Measurements from ENCODE around the gene STAM. TPM values are rescaled to one million over a fixed set of nuclear protein-coding genes. Genes with fewer than 3 reads are reported as not detected.
A peak's percentile ranks its signal among the peaks of the same experiment; 100 is the strongest.

Gene STAM
- 10 to 100 TPM; 18.6 to 42.7 (median 25.7) TPM for total RNA-seq
- total RNA-seq (2013), result 25.3 TPM
- 24.4 to 74.1 (median 40.4) reads per million in 29 experiments for total RNA-seq

GRCh38 chr10:17643755-17644484, at the start of gene STAM:
Gene STAM, plus strand, starts transcription at chr10:17644151. Its CDS starts 189 bp downstream, at chr10:17644340.
- H3K4me1 ChIP-seq (ENCODE audit: control insufficient read depth in 1 of 2, extremely low read depth in 1 of 2, insufficient read depth in 2 of 2, low read length in 2 of 2), result peaks cover 27 to 28% of the 10 kb centered on the region in 2 experiments
- ChIA-PET CTCF (interaction anchor here (0.6 to 2.0 kb wide), 9 partner anchors 19 to 215 kb away, joined by 3 to 5 read pairs (median 4); no protein-coding TSS in a partner anchor), POLR2A (interaction anchor here (0.5 to 2.1 kb wide), 14 partner anchors 8 to 831 kb away, joined by 3 to 13 read pairs (median 3); no protein-coding TSS in a partner anchor)
- H3K9me3 ChIP-seq, result no peaks in the 10 kb centered on the region
- no peaks in the 10 kb centered on the region for H3K36me3 ChIP-seq (ENCODE audit: control insufficient read depth in 2 of 2, extremely low read depth in 1 of 2, insufficient read depth in 1 of 2, low read length in 1 of 2)
- H3K9me3 Mint-ChIP-seq, result no peaks in the 10 kb centered on the region
- peak within 1 kb of the TSS; percentile 99 for H3K27ac ChIP-seq (ENCODE audit: low read length)
- DNase-seq (peak; percentile 85 to 95 (median 92)), ATAC-seq (replicated peaks in 1 of 4) (peak; percentile 92)
- peaks cover 15% of the 10 kb centered on the region for H3K36me3 Mint-ChIP-seq
- H3K4me1 Mint-ChIP-seq, result peaks cover 49 to 59% (median 55%) of the 10 kb centered on the region in 3 donors
- H3K27me3 Mint-ChIP-seq, result no peaks in the 10 kb centered on the region
- H3K27me3 ChIP-seq (replicated peaks in 1 of 2; ENCODE audit: control insufficient read depth in 2 of 2, extremely low read depth in 1 of 2, insufficient read depth in 2 of 2, low read length in 1 of 2), result no peaks in the 10 kb centered on the region
- H3K27ac Mint-ChIP-seq, result peak within 1 kb of the TSS; percentile 100
- H3K4me3 Mint-ChIP-seq, result peak within 1 kb of the TSS; percentile 94 to 99 (median 99)
- WGBS (ENCODE audit: insufficient coverage), result under 1% methylated on average over 26 of the region's 37 CpGs
- H3K4me3 ChIP-seq (ENCODE audit: control insufficient read depth in 1 of 2, extremely low read depth in 1 of 2, low read length in 1 of 2), result peak within 1 kb of the TSS; percentile 93 to 97

GRCh38 chr10:17597386-17597785, 46.6 kb upstream of the STAM start:
- H3K4me3 ChIP-seq (ENCODE audit: control insufficient read depth in 1 of 2, extremely low read depth in 1 of 2, low read length in 1 of 2), result no peak overlapping the region
- DNase-seq (no peak), ATAC-seq (replicated peaks in 1 of 4) (no peak)
- CTCF ChIA-PET, result interaction anchor here in 1 of 2 donors (0.8 kb wide), 1 partner anchor 11 kb away, joined by 3 read pairs; no protein-coding TSS in a partner anchor
- Mint-ChIP-seq H3K36me3 (no peaks in the 10 kb centered on the region), H3K9me3 (no peaks in the 10 kb centered on the region), H3K27me3 (no peaks in the 10 kb centered on the region), H3K4me3 (no peak overlapping the region), H3K4me1 (no peaks in the 10 kb centered on the region), H3K27ac (no peak overlapping the region)
- H3K4me1 ChIP-seq (ENCODE audit: control insufficient read depth in 1 of 2, extremely low read depth in 1 of 2, insufficient read depth in 2 of 2, low read length in 2 of 2), result no peaks in the 10 kb centered on the region
- POLR2A ChIA-PET, result no interaction called here
- no peaks in the 10 kb centered on the region for H3K9me3 ChIP-seq
- no peaks in the 10 kb centered on the region for H3K36me3 ChIP-seq (ENCODE audit: control insufficient read depth in 2 of 2, extremely low read depth in 1 of 2, insufficient read depth in 1 of 2, low read length in 1 of 2)
- no peak overlapping the region for H3K27ac ChIP-seq (ENCODE audit: low read length)
- no CpG with 5 or more reads among the region's 3 CpGs for WGBS (ENCODE audit: insufficient coverage)
- H3K27me3 ChIP-seq (replicated peaks in 1 of 2; ENCODE audit: control insufficient read depth in 2 of 2, extremely low read depth in 1 of 2, insufficient read depth in 2 of 2, low read length in 1 of 2), result no peaks in the 10 kb centered on the region

GRCh38 chr10:17599089-17599488, 44.9 kb upstream of the STAM start:
- Mint-ChIP-seq H3K36me3 (no peaks in the 10 kb centered on the region), H3K4me1 (no peaks in the 10 kb centered on the region), H3K27me3 (no peaks in the 10 kb centered on the region), H3K9me3 (no peaks in the 10 kb centered on the region), H3K4me3 (no peak overlapping the region), H3K27ac (no peak overlapping the region)
- DNase-seq (peak in 2 of 35 experiments; percentile 5 to 23), ATAC-seq (replicated peaks in 1 of 4) (no peak)
- no CpG with 5 or more reads among the region's 8 CpGs for WGBS (ENCODE audit: insufficient coverage)
- CTCF ChIA-PET, result interaction anchor here in 1 of 2 donors (0.6 kb wide), 1 partner anchor 1696 kb away, joined by 3 read pairs; no protein-coding TSS in a partner anchor
- POLR2A ChIA-PET, result no interaction called here
- no peak overlapping the region for H3K4me3 ChIP-seq (ENCODE audit: control insufficient read depth in 1 of 2, extremely low read depth in 1 of 2, low read length in 1 of 2)
- no peaks in the 10 kb centered on the region for H3K4me1 ChIP-seq (ENCODE audit: control insufficient read depth in 1 of 2, extremely low read depth in 1 of 2, insufficient read depth in 2 of 2, low read length in 2 of 2)
- H3K36me3 ChIP-seq (ENCODE audit: control insufficient read depth in 2 of 2, extremely low read depth in 1 of 2, insufficient read depth in 1 of 2, low read length in 1 of 2), result no peaks in the 10 kb centered on the region
- H3K27ac ChIP-seq (ENCODE audit: low read length), result no peak overlapping the region
- H3K27me3 ChIP-seq (replicated peaks in 1 of 2; ENCODE audit: control insufficient read depth in 2 of 2, extremely low read depth in 1 of 2, insufficient read depth in 2 of 2, low read length in 1 of 2), result no peaks in the 10 kb centered on the region
- H3K9me3 ChIP-seq, result no peaks in the 10 kb centered on the region

- no peaks in the 10 kb centered on the region for H3K4me1 ChIP-seq (ENCODE audit: control insufficient read depth in 1 of 2, extremely low read depth in 1 of 2, insufficient read depth in 2 of 2, low read length in 2 of 2)
- H3K27ac ChIP-seq (ENCODE audit: low read length), result no peak overlapping the region
- no peaks in the 10 kb centered on the region for H3K27me3 ChIP-seq (replicated peaks in 1 of 2; ENCODE audit: control insufficient read depth in 2 of 2, extremely low read depth in 1 of 2, insufficient read depth in 2 of 2, low read length in 1 of 2)
- ChIA-PET CTCF (interaction anchor here (0.5 to 1.3 kb wide), 11 partner anchors 12 to 1271 kb away, joined by 3 to 17 read pairs (median 4); no protein-coding TSS in a partner anchor), POLR2A (no interaction called here)
- Mint-ChIP-seq H3K4me1 (peaks cover 0 to 4% (median 0%) of the 10 kb centered on the region in 3 donors), H3K27me3 (no peaks in the 10 kb centered on the region), H3K36me3 (no peaks in the 10 kb centered on the region), H3K9me3 (no peaks in the 10 kb centered on the region), H3K4me3 (no peak overlapping the region), H3K27ac (no peak overlapping the region)
- H3K9me3 ChIP-seq, result no peaks in the 10 kb centered on the region
- ATAC-seq (replicated peaks in 1 of 4) (no peak), DNase-seq (no peak)
- WGBS (ENCODE audit: insufficient coverage), result 83% methylated on average over 1 of the region's 6 CpGs
- H3K4me3 ChIP-seq (ENCODE audit: control insufficient read depth in 1 of 2, extremely low read depth in 1 of 2, low read length in 1 of 2), result no peak overlapping the region
- H3K36me3 ChIP-seq (ENCODE audit: control insufficient read depth in 2 of 2, extremely low read depth in 1 of 2, insufficient read depth in 1 of 2, low read length in 1 of 2), result no peaks in the 10 kb centered on the region
These were observed 38.0 kb upstream of the STAM start for GRCh38 chr10:17605936-17606335.

GRCh38 chr10:17606547-17607040, 37.4 kb upstream of the STAM start:
- H3K27me3 Mint-ChIP-seq, result no peaks in the 10 kb centered on the region
- no peaks in the 10 kb centered on the region for H3K9me3 ChIP-seq
- no peaks in the 10 kb centered on the region for H3K36me3 Mint-ChIP-seq
- WGBS (ENCODE audit: insufficient coverage), result 83% methylated on average over 1 of the region's 3 CpGs
- H3K4me3 ChIP-seq (ENCODE audit: control insufficient read depth in 1 of 2, extremely low read depth in 1 of 2, low read length in 1 of 2), result no peak overlapping the region
- CTCF ChIA-PET, result interaction anchor here (0.6 to 1.3 kb wide), 9 partner anchors 13 to 1270 kb away, joined by 3 to 17 read pairs (median 3); no protein-coding TSS in a partner anchor
- no peak for ATAC-seq (replicated peaks in 1 of 4)
- no peaks in the 10 kb centered on the region for H3K9me3 Mint-ChIP-seq
- no peak for DNase-seq
- H3K27ac Mint-ChIP-seq, result no peak overlapping the region
- no peaks in the 10 kb centered on the region for H3K36me3 ChIP-seq (ENCODE audit: control insufficient read depth in 2 of 2, extremely low read depth in 1 of 2, insufficient read depth in 1 of 2, low read length in 1 of 2)
- POLR2A ChIA-PET, result interaction anchor here in 1 of 2 donors (0.5 kb wide), 1 partner anchor 10 kb away, joined by 3 read pairs; no protein-coding TSS in a partner anchor
- no peak overlapping the region for H3K4me3 Mint-ChIP-seq
- H3K4me1 Mint-ChIP-seq, result peaks cover 0 to 4% (median 0%) of the 10 kb centered on the region in 3 donors
- no peak overlapping the region for H3K27ac ChIP-seq (ENCODE audit: low read length)
- no peaks in the 10 kb centered on the region for H3K27me3 ChIP-seq (replicated peaks in 1 of 2; ENCODE audit: control insufficient read depth in 2 of 2, extremely low read depth in 1 of 2, insufficient read depth in 2 of 2, low read length in 1 of 2)
- H3K4me1 ChIP-seq (ENCODE audit: control insufficient read depth in 1 of 2, extremely low read depth in 1 of 2, insufficient read depth in 2 of 2, low read length in 2 of 2), result no peaks in the 10 kb centered on the region

GRCh38 chr10:17607060-17607459, 36.9 kb upstream of the STAM start:
- 100% methylated on average over 1 of the region's 2 CpGs for WGBS (ENCODE audit: insufficient coverage)
- Mint-ChIP-seq H3K4me1 (peaks cover 0 to 4% (median 0%) of the 10 kb centered on the region in 3 donors), H3K27ac (no peak overlapping the region), H3K9me3 (no peaks in the 10 kb centered on the region), H3K36me3 (no peaks in the 10 kb centered on the region), H3K27me3 (no peaks in the 10 kb centered on the region), H3K4me3 (no peak overlapping the region)
- POLR2A ChIA-PET, result interaction anchor here in 1 of 2 donors (0.5 kb wide), 1 partner anchor 9 kb away, joined by 3 read pairs; no protein-coding TSS in a partner anchor
- Histone ChIP-seq H3K27ac (ENCODE audit: low read length) (no peak overlapping the region), H3K36me3 (ENCODE audit: control insufficient read depth in 2 of 2, extremely low read depth in 1 of 2, insufficient read depth in 1 of 2, low read length in 1 of 2) (no peaks in the 10 kb centered on the region), H3K27me3 (replicated peaks in 1 of 2; ENCODE audit: control insufficient read depth in 2 of 2, extremely low read depth in 1 of 2, insufficient read depth in 2 of 2, low read length in 1 of 2) (no peaks in the 10 kb centered on the region), H3K4me1 (ENCODE audit: control insufficient read depth in 1 of 2, extremely low read depth in 1 of 2, insufficient read depth in 2 of 2, low read length in 2 of 2) (no peaks in the 10 kb centered on the region), H3K9me3 (no peaks in the 10 kb centered on the region), H3K4me3 (ENCODE audit: control insufficient read depth in 1 of 2, extremely low read depth in 1 of 2, low read length in 1 of 2) (no peak overlapping the region)
- no peak for DNase-seq
- CTCF ChIA-PET, result interaction anchor here in 1 of 2 donors (0.6 to 1.3 kb wide), 3 partner anchors 137 to 253 kb away, joined by 3 to 6 read pairs (median 3); no protein-coding TSS in a partner anchor
- ATAC-seq (replicated peaks in 1 of 4), result no peak

Measured in T-cell (primary cell).